GDM1 (cell line): ENCODE results near the gene ASB5.
"Not testable (repeated sequence)": the region's sequence is repeated elsewhere in the genome, so short reads cannot be mapped to it uniquely, and the experiment has no call there.

Experiments used
- DNase-seq: peaks from one replicate; lab custom pipeline; 2025; lab: John Stamatoyannopoulos, UW

ASB5 gene

GRCh38 chr4:176217510-176217909, 51.5 kb downstream of the ASB5 start:
- DNase-seq: no peak

- not testable (repeated sequence) for DNase-seq
Observed at GRCh38 chr4:176212351-176212750, 56.7 kb downstream of the ASB5 start.

- DNase-seq: no peak
Observed at GRCh38 chr4:176210579-176211296, 58.3 kb downstream of the ASB5 start.

GRCh38 chr4:176210101-176210500, 58.9 kb downstream of the ASB5 start:
- DNase-seq: no peak

GRCh38 chr4:176209535-176209934, 59.5 kb downstream of the ASB5 start:
- no peak for DNase-seq

GRCh38 chr4:176207839-176208238, 61.2 kb downstream of the ASB5 start:
- DNase-seq: no peak

- no peak for DNase-seq
Observed at GRCh38 chr4:176205299-176205698, 63.7 kb downstream of the ASB5 start.

GRCh38 chr4:176198316-176198903, 70.6 kb downstream of the ASB5 start:
- DNase-seq: no peak

- peak; percentile 82 for DNase-seq
Observed at GRCh38 chr4:176195184-176195978, 73.6 kb downstream of the ASB5 start, which contains the start of gene SPATA4. SPATA4 (minus strand) TSS chr4:176195585; CDS start chr4:176195562, 23 bp downstream.

- no peak for DNase-seq
Observed at GRCh38 chr4:176193938-176194337, 75.1 kb downstream of the ASB5 start.

- DNase-seq: no peak
Observed at GRCh38 chr4:176193126-176193525, 75.9 kb downstream of the ASB5 start.

- DNase-seq: no peak
Observed at GRCh38 chr4:176191974-176192373, 77.0 kb downstream of the ASB5 start.

GRCh38 chr4:176189891-176190795, 78.9 kb downstream of the ASB5 start:
- DNase-seq: no peak

GRCh38 chr4:176188654-176189053, 80.4 kb downstream of the ASB5 start:
- no peak for DNase-seq

GRCh38 chr4:176187624-176188023, 81.4 kb downstream of the ASB5 start:
- no peak for DNase-seq

GRCh38 chr4:176186671-176187395, 82.2 kb downstream of the ASB5 start:
- DNase-seq: no peak

GRCh38 chr4:176186067-176186466, 83.0 kb downstream of the ASB5 start:
- DNase-seq: no peak

- no peak for DNase-seq
Observed at GRCh38 chr4:176185051-176185450, 84.0 kb downstream of the ASB5 start.
